AG09309 (cell line): ENCODE results near the gene TMEM270.

ENCODE experiments used
- DNase-seq: peaks from one replicate; pipeline ENCODE4 v3.0.0-alpha.2; 2010; ENCODE audit warnings: low read depth
- H3K4me3 ChIP-seq: 2 replicates; pipeline ENCODE4 v1.5.1; 2011; ENCODE audit warnings: mild to moderate bottlenecking, low read depth, low read length, moderate library complexity; ENCODE audit not compliant: control insufficient read depth
- CTCF ChIP-seq: IDR thresholded peaks from 2 replicates; pipeline ENCODE4 v1.5.1; 2011; ENCODE audit warnings: mild to moderate bottlenecking, low read depth, low read length, inconsistent platforms; ENCODE audit not compliant: insufficient read depth, control insufficient read depth; ENCODE audit errors: missing control alignments

TMEM270 gene

GRCh38 chr7:73871163-73872011, 10.4 kb downstream of the TMEM270 start:
- DNase-seq, result no peak
- no peak for TF ChIP-seq CTCF
- H3K4me3 ChIP-seq, result no peak overlapping the region

GRCh38 chr7:73872056-73872908, 11.3 kb downstream of the TMEM270 start:
- no peak for DNase-seq
- H3K4me3 ChIP-seq, result no peak overlapping the region
- no peak for TF ChIP-seq CTCF

- no peak overlapping the region for H3K4me3 ChIP-seq
- DNase-seq, result no peak
- no peak for TF ChIP-seq CTCF
Measured at GRCh38 chr7:73876361-73876760, 15.4 kb downstream of the TMEM270 start.

- DNase-seq, result no peak
- H3K4me3 ChIP-seq, result no peak overlapping the region
- no peak for TF ChIP-seq CTCF
Measured at GRCh38 chr7:73876973-73877372, 16.0 kb downstream of the TMEM270 start.

GRCh38 chr7:73879977-73880681, 19.2 kb downstream of the TMEM270 start:
- no peak for TF ChIP-seq CTCF
- DNase-seq, result no peak
- no peak overlapping the region for H3K4me3 ChIP-seq

- H3K4me3 ChIP-seq, result no peak overlapping the region
- no peak for TF ChIP-seq CTCF
- DNase-seq, result no peak
Measured at GRCh38 chr7:73880755-73881328, 19.9 kb downstream of the TMEM270 start.
